Tibial artery (tissue), 4 donors: Measurements from ENCODE around the gene EVC2.

ENCODE experiments used
- DNase-seq, 2 donors: peaks; one replicate each; pipeline ENCODE4 v3.0.0-alpha.2; 2019
- H3K27ac ChIP-seq, 2 donors: fragments of 200-600 bp; sonication (generic) in 1 of 2; 1 replicate in 1 of 2; 2 replicates in 1 of 2; pipeline ENCODE4 v1.5.1; 2018 to 2019; ENCODE audit warnings: mild to moderate bottlenecking in 1 of 2
- H3K27me3 ChIP-seq, 2 donors: fragments of 200-600 bp; sonication (generic) in 1 of 2; one replicate each; pipeline versions ENCODE4 v1.5.1 to v1.6.0; 2016 to 2019
- H3K36me3 ChIP-seq, 3 donors: fragments of 200-600 bp; sonication (generic) in 2 of 3; one replicate each; pipeline ENCODE4 v1.5.1; 2016 to 2019; ENCODE audit warnings: mild to moderate bottlenecking in 2 of 3
- H3K4me1 ChIP-seq, 4 donors: fragments of 200-600 bp; sonication (generic) in 2 of 4; 1 replicate in 3 of 4; 2 replicates in 1 of 4; pipeline ENCODE4 v1.5.1; 2016 to 2019
- H3K4me3 ChIP-seq, 2 donors: fragments of 200-600 bp; sonication (generic) in 1 of 2; 1 replicate in 1 of 2; 2 replicates in 1 of 2; pipeline ENCODE4 v1.5.1; 2018 to 2019; ENCODE audit warnings: mild to moderate bottlenecking in 2 of 2
- H3K9me3 ChIP-seq, 3 donors: fragments of 200-600 bp; sonication (generic) in 1 of 3; one replicate each; pipeline ENCODE4 v1.5.1; 2016 to 2019
- CTCF ChIP-seq, 2 experiments: fragments of 200-600 bp in 1 of 2; fragments of 450-650 bp in 1 of 2; IDR thresholded peaks; one replicate each; pipeline ENCODE4 v1.5.1; 2017 to 2019; ENCODE audit warnings: antibody characterized with exemption in 2 of 2, mild to moderate bottlenecking in 1 of 2, moderate library complexity in 1 of 2
- intact Hi-C: fragments of 100-400 bp; cut with DNase I; formaldehyde crosslinking; loops from one replicate; pipeline ENCODE4 v1.15.0; 2023; ENCODE audit warnings: low total_unique reads

Gene EVC2

GRCh38 chr4:5547651-5548249 is 160.6 kb downstream of the EVC2 start:
- Histone ChIP-seq H3K4me3 (no peak overlapping the region), H3K27ac (no peak overlapping the region), H3K9me3 (peaks cover 0 to 8% (median 0%) of the 10 kb centered on the region in 3 donors), H3K4me1 (no peaks in the 10 kb centered on the region), H3K36me3 (peaks cover 13 to 48% (median 38%) of the 10 kb centered on the region in 3 donors), H3K27me3 (no peaks in the 10 kb centered on the region)
- DNase-seq = no peak
- no peak for TF ChIP-seq CTCF (IDR thresholded peaks at IDR 0.05)
- intact Hi-C loops = no loop called here

- no peaks in the 10 kb centered on the region for H3K27me3 ChIP-seq
- intact Hi-C loops = no loop called here
- TF ChIP-seq CTCF (IDR thresholded peaks at IDR 0.05) = no peak
- H3K27ac ChIP-seq = no peak overlapping the region
- H3K4me3 ChIP-seq = no peak overlapping the region
- H3K9me3 ChIP-seq = peaks cover 0 to 8% (median 0%) of the 10 kb centered on the region in 3 donors
- DNase-seq = no peak
- H3K36me3 ChIP-seq = peaks cover 4 to 45% (median 24%) of the 10 kb centered on the region in 3 donors
- H3K4me1 ChIP-seq = no peaks in the 10 kb centered on the region
Measured at GRCh38 chr4:5545271-5545670, 163.1 kb downstream of the EVC2 start.

GRCh38 chr4:5544762-5545161 is 163.6 kb downstream of the EVC2 start:
- intact Hi-C loops = no loop called here
- H3K27me3 ChIP-seq = no peaks in the 10 kb centered on the region
- peaks cover 0 to 6% (median 0%) of the 10 kb centered on the region in 3 donors for H3K9me3 ChIP-seq
- H3K36me3 ChIP-seq = peaks cover 0 to 40% (median 23%) of the 10 kb centered on the region in 3 donors
- DNase-seq = no peak
- H3K4me3 ChIP-seq = no peak overlapping the region
- TF ChIP-seq CTCF (IDR thresholded peaks at IDR 0.05) = no peak
- no peaks in the 10 kb centered on the region for H3K4me1 ChIP-seq
- no peak overlapping the region for H3K27ac ChIP-seq

- intact Hi-C loops = no loop called here
- H3K36me3 ChIP-seq = peaks cover 0 to 33% (median 18%) of the 10 kb centered on the region in 3 donors
- no peaks in the 10 kb centered on the region for H3K4me1 ChIP-seq
- H3K4me3 ChIP-seq = no peak overlapping the region
- no peak overlapping the region for H3K27ac ChIP-seq
- H3K27me3 ChIP-seq = no peaks in the 10 kb centered on the region
- H3K9me3 ChIP-seq = no peaks in the 10 kb centered on the region
- no peak for DNase-seq
- TF ChIP-seq CTCF (IDR thresholded peaks at IDR 0.05) = no peak
Measured at GRCh38 chr4:5543681-5544080, 164.7 kb downstream of the EVC2 start.

- Histone ChIP-seq H3K4me3 (no peak overlapping the region), H3K4me1 (no peaks in the 10 kb centered on the region), H3K9me3 (no peaks in the 10 kb centered on the region), H3K36me3 (peaks cover 0 to 18% (median 6%) of the 10 kb centered on the region in 3 donors), H3K27ac (no peak overlapping the region), H3K27me3 (no peaks in the 10 kb centered on the region)
- DNase-seq = no peak
- no peak for TF ChIP-seq CTCF (IDR thresholded peaks at IDR 0.05)
- intact Hi-C loops = no loop called here
Measured at GRCh38 chr4:5541169-5541568, 167.2 kb downstream of the EVC2 start.

GRCh38 chr4:5539584-5539983 is 168.8 kb downstream of the EVC2 start:
- H3K27me3 ChIP-seq = no peaks in the 10 kb centered on the region
- H3K4me3 ChIP-seq = no peak overlapping the region
- TF ChIP-seq CTCF (IDR thresholded peaks at IDR 0.05) = no peak
- H3K4me1 ChIP-seq = no peaks in the 10 kb centered on the region
- no peak overlapping the region for H3K27ac ChIP-seq
- H3K36me3 ChIP-seq = peaks cover 0 to 26% (median 16%) of the 10 kb centered on the region in 3 donors
- no peaks in the 10 kb centered on the region for H3K9me3 ChIP-seq
- intact Hi-C loops = no loop called here
- DNase-seq = no peak
